ENCODE measurements around the gene DCAF7. TPM values are rescaled to one million over a fixed set of nuclear protein-coding genes. Genes with fewer than 3 reads are reported as not detected.

DCAF7 gene
- total RNA-seq, 1 experiment from 2014 or later, result 144 TPM

GRCh38 chr17:63535640-63536039 lies 14.6 kb upstream of the DCAF7 start (continued):
- TF ChIP-seq ZFX (IDR thresholded peaks at IDR 0.05), result no peak
- TF ChIP-seq POLR2AphosphoS5 (IDR thresholded peaks at IDR 0.05; ENCODE audit: low read depth, low read length), result no peak

- no peak for TF ChIP-seq SP1 (IDR thresholded peaks at IDR 0.05; ENCODE audit: low read depth)
- no peaks in the 10 kb centered on the region for H3K9me3 ChIP-seq (ENCODE audit: control insufficient read depth in 1 of 2, insufficient read depth in 1 of 2, low read depth in 1 of 2, low read length in 2 of 2)
- H2AFZ ChIP-seq (ENCODE audit: low read depth, low read length, poor library complexity, severe bottlenecking), result no peak overlapping the region
- H3K27ac ChIP-seq (ENCODE audit: low read depth, low read length), result no peak overlapping the region
- H3K4me2 ChIP-seq (ENCODE audit: low read length), result no peak overlapping the region
- POLR2A ChIA-PET, result no interaction called here
- H3K36me3 ChIP-seq (ENCODE audit: control insufficient read depth in 1 of 2, insufficient read depth in 2 of 2, low read length in 2 of 2), result no peaks in the 10 kb centered on the region
- H3K9me2 ChIP-seq (ENCODE audit: insufficient read depth), result no peaks in the 10 kb centered on the region
- intact Hi-C loops (cut with micrococcal nuclease), result no loop called here
- H3K9ac ChIP-seq (ENCODE audit: low read length), result no peak overlapping the region
- no TSS peak for BruUV-seq (replicated peaks)
- RAD21 ChIA-PET (ENCODE audit: low non-redundant PET in 1 of 2, low total read pairs in 2 of 2, uncharacterized antibody in 2 of 2, unreplicated experiment in 2 of 2), result no interaction called here
- no peak overlapping the region for H3K4me3 ChIP-seq (replicated peaks in 1 of 2; ENCODE audit: low read depth in 1 of 2, low read length in 2 of 2)
- ATAC-seq, result no peak
- H3K27me3 ChIP-seq (ENCODE audit: insufficient read depth, low read length), result no peaks in the 10 kb centered on the region; the same call in 1 of the 2 replicates
- CTCF ChIA-PET, result no interaction called here
- H3K79me2 ChIP-seq (ENCODE audit: insufficient read depth, low read length), result no peaks in the 10 kb centered on the region
- no peak for DNase-seq (ENCODE audit: low read depth, low spot score)
- no peaks in the 10 kb centered on the region for H4K20me1 ChIP-seq (ENCODE audit: insufficient read depth)
- H3K4me1 ChIP-seq (ENCODE audit: control insufficient read depth in 1 of 2, insufficient read depth in 2 of 2, low read length in 2 of 2), result no peaks in the 10 kb centered on the region
These were observed 13.3 kb upstream of the DCAF7 start for GRCh38 chr17:63537001-63537400.

- Histone ChIP-seq H3K4me2 (ENCODE audit: low read length) (no peak overlapping the region), H3K36me3 (ENCODE audit: control insufficient read depth in 1 of 2, insufficient read depth in 2 of 2, low read length in 2 of 2) (no peaks in the 10 kb centered on the region), H3K79me2 (ENCODE audit: insufficient read depth, low read length) (no peaks in the 10 kb centered on the region), H3K4me3 (replicated peaks in 1 of 2; ENCODE audit: low read depth in 1 of 2, low read length in 2 of 2) (no peak overlapping the region), H4K20me1 (ENCODE audit: insufficient read depth) (no peaks in the 10 kb centered on the region), H3K9me3 (ENCODE audit: control insufficient read depth in 1 of 2, insufficient read depth in 1 of 2, low read depth in 1 of 2, low read length in 2 of 2) (no peaks in the 10 kb centered on the region), H3K27me3 (ENCODE audit: insufficient read depth, low read length) (no peaks in the 10 kb centered on the region; the same call in 1 of the 2 replicates), H3K9ac (ENCODE audit: low read length) (no peak overlapping the region), H3K4me1 (ENCODE audit: control insufficient read depth in 1 of 2, insufficient read depth in 2 of 2, low read length in 2 of 2) (peaks cover 1 to 2% of the 10 kb centered on the region in 2 experiments; a peak in 2 of 4 replicates), H2AFZ (ENCODE audit: low read depth, low read length, poor library complexity, severe bottlenecking) (no peak overlapping the region), H3K9me2 (ENCODE audit: insufficient read depth) (no peaks in the 10 kb centered on the region), H3K27ac (ENCODE audit: low read depth, low read length) (no peak overlapping the region)
- ChIA-PET RAD21 (ENCODE audit: low non-redundant PET in 1 of 2, low total read pairs in 2 of 2, uncharacterized antibody in 2 of 2, unreplicated experiment in 2 of 2) (no interaction called here), POLR2A (no interaction called here), CTCF (no interaction called here)
- BruUV-seq (replicated peaks), result no TSS peak
- DNase-seq (ENCODE audit: low read depth, low spot score) (no peak), ATAC-seq (no peak)
- intact Hi-C loops (cut with micrococcal nuclease), result no loop called here
- TF ChIP-seq ATF3 (IDR thresholded peaks at IDR 0.05) (no peak), YY1 (IDR thresholded peaks at IDR 0.05; ENCODE audit: extremely low read depth, insufficient replicate concordance, low read depth, low read length) (no peak), ZBTB33 (IDR thresholded peaks at IDR 0.05; ENCODE audit: extremely low read depth, insufficient replicate concordance, low read length) (no peak), SIN3A (IDR thresholded peaks at IDR 0.05; ENCODE audit: low read depth) (no peak), CTCF (IDR thresholded peaks at IDR 0.05 in 2 of 3, conservative IDR thresholded peaks at IDR 0.05 in 1 of 3; ENCODE audit: borderline replicate concordance in 1 of 3, insufficient read depth in 1 of 3, low read depth in 2 of 3, low read length in 2 of 3) (no peak), REST (IDR thresholded peaks at IDR 0.05; ENCODE audit: low read depth) (no peak)
These were observed 12.1 kb upstream of the DCAF7 start for GRCh38 chr17:63537991-63538692.
